Upper lobe of left lung (tissue), 4 donors: ENCODE data around the gene HIGD1A.

Source experiments
- EP300 ChIP-seq, 4 donors: sonication (generic); formaldehyde crosslinking; IDR thresholded peaks; one replicate each; pipeline ENCODE4 v1.5.1; 2017; ENCODE audit warnings: antibody characterized with exemption in 4 of 4, control low read depth in 2 of 4
- POLR2A ChIP-seq, 4 donors: fragments of 450-650 bp; IDR thresholded peaks; one replicate each; pipeline ENCODE4 v1.5.1; 2016 to 2017; ENCODE audit warnings: antibody characterized with exemption in 4 of 4, mild to moderate bottlenecking in 2 of 4
- POLR2AphosphoS5 ChIP-seq, 2 donors: sonication (generic); formaldehyde crosslinking; IDR thresholded peaks; one replicate each; pipeline ENCODE4 v1.5.1; 2017; ENCODE audit warnings: antibody characterized with exemption in 2 of 2
- TF ChIP-seq, protein P1 (sequence below), 6 experiments: fragments of 450-650 bp in 4 of 6; fragments of 200-600 bp in 2 of 6; sonication (generic) in 2 of 6; IDR thresholded peaks; one replicate each; pipeline ENCODE4 v1.5.1; 2016 to 2019; ENCODE audit warnings: antibody characterized with exemption in 6 of 6

GRCh38 chr3:42736531-42736930 lies 67.8 kb downstream of the HIGD1A start:
- TF ChIP-seq, protein P1, sequence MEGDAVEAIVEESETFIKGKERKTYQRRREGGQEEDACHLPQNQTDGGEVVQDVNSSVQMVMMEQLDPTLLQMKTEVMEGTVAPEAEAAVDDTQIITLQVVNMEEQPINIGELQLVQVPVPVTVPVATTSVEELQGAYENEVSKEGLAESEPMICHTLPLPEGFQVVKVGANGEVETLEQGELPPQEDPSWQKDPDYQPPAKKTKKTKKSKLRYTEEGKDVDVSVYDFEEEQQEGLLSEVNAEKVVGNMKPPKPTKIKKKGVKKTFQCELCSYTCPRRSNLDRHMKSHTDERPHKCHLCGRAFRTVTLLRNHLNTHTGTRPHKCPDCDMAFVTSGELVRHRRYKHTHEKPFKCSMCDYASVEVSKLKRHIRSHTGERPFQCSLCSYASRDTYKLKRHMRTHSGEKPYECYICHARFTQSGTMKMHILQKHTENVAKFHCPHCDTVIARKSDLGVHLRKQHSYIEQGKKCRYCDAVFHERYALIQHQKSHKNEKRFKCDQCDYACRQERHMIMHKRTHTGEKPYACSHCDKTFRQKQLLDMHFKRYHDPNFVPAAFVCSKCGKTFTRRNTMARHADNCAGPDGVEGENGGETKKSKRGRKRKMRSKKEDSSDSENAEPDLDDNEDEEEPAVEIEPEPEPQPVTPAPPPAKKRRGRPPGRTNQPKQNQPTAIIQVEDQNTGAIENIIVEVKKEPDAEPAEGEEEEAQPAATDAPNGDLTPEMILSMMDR (IDR thresholded peaks at IDR 0.05), result no peak
- TF ChIP-seq POLR2A (IDR thresholded peaks at IDR 0.05), result no peak
- no peak for TF ChIP-seq EP300 (IDR thresholded peaks at IDR 0.05)
- TF ChIP-seq POLR2AphosphoS5 (IDR thresholded peaks at IDR 0.05), result no peak
